ENCODE measurements around the gene ARHGAP21.
"Not testable (repeated sequence)": the region's sequence is repeated elsewhere in the genome, so short reads cannot be mapped to it uniquely, and the experiment has no call there.

DNA sequence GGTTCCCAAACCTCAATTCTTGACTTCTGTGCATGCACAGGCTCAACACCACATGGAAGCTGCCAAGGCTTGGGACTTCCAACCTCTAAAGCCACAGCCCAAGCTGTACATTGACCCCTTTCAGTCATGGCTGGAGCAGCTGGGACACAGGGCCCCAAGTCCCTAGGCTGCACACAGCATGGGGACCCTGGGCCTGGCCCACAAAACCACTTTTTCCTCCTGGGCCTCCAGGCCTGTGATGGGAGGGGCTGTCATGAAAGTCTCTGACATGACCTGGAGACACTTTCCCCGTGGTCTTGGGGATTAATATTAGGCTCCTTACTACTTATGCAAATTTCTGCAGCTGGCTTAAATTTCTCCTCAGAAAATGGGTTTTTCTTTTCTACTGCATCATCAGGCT is 41.3 kb upstream of the ARHGAP21 start:
- TF ChIP-seq EZH2 (IDR thresholded peaks at IDR 0.05; ENCODE audit: low read length) = not testable (repeated sequence)
- TF ChIP-seq, protein P1, sequence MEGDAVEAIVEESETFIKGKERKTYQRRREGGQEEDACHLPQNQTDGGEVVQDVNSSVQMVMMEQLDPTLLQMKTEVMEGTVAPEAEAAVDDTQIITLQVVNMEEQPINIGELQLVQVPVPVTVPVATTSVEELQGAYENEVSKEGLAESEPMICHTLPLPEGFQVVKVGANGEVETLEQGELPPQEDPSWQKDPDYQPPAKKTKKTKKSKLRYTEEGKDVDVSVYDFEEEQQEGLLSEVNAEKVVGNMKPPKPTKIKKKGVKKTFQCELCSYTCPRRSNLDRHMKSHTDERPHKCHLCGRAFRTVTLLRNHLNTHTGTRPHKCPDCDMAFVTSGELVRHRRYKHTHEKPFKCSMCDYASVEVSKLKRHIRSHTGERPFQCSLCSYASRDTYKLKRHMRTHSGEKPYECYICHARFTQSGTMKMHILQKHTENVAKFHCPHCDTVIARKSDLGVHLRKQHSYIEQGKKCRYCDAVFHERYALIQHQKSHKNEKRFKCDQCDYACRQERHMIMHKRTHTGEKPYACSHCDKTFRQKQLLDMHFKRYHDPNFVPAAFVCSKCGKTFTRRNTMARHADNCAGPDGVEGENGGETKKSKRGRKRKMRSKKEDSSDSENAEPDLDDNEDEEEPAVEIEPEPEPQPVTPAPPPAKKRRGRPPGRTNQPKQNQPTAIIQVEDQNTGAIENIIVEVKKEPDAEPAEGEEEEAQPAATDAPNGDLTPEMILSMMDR (optimal IDR thresholded peaks at IDR 0.05 in 1 of 3, IDR thresholded peaks at IDR 0.05 in 1 of 3, conservative IDR thresholded peaks at IDR 0.05 in 1 of 3; ENCODE audit: extremely low read depth in 1 of 3, insufficient read depth in 2 of 3, low read length in 3 of 3) = not testable (repeated sequence)
